Endothelial cell of umbilical vein (primary cell): Measurements from ENCODE around the gene CNTNAP2. TPM values are rescaled to one million over a fixed set of nuclear protein-coding genes. Genes with fewer than 3 reads are reported as not detected.

Source experiments
- BruUV-seq: library from RNA; stranded (reverse); fragments of 400-500 nt; replicated peaks from 2 replicates; lab custom pipeline; 2021; lab: Mats Ljungman, UMichigan
- CTCF ChIA-PET: fragments of 300-600, 350-600 bp; sonication (Branson Sonifier 250); formaldehyde crosslinking; loops from one replicate; lab custom pipeline; 2021; ENCODE audit warnings: antibody characterized with exemption, inconsistent platforms; lab: Charles Lee
- POLR2A ChIA-PET: fragments of 300-600, 350-600 bp; sonication (Branson Sonifier 250); formaldehyde crosslinking; loops from one replicate; lab custom pipeline; 2021; ENCODE audit warnings: antibody characterized with exemption, inconsistent platforms; lab: Charles Lee
- DNase-seq: peaks from one replicate; pipeline ENCODE4 v3.0.0-alpha.2; 2011; ENCODE audit warnings: low read depth, low spot score
- FAIRE-seq: peaks from 2 replicates; lab custom pipeline; 2011; peaks lifted over from hg19 to GRCh38; lab: Jason Lieb, UNC
- H2AFZ ChIP-seq: 2 replicates; pipeline ENCODE4 v1.6.0; 2012; ENCODE audit warnings: low read depth, low read length, control low read depth, inconsistent platforms
- H3K27ac ChIP-seq: 2 replicates; pipeline ENCODE4 v1.5.1; 2011; ENCODE audit warnings: low read depth, mild to moderate bottlenecking, control low read depth, low read length, moderate library complexity; ENCODE audit not compliant: insufficient read depth
- H3K27me3 ChIP-seq, 2 experiments: 2 replicates each; pipeline versions ENCODE4 v1.6.0 to v1.6.1; 2011; ENCODE audit warnings: low read length in 2 of 2, mixed read lengths in 1 of 2; ENCODE audit not compliant: control insufficient read depth in 2 of 2, insufficient read depth in 2 of 2
- H3K36me3 ChIP-seq, 2 experiments: 2 replicates in 1 of 2; 3 replicates in 1 of 2; pipeline ENCODE4 v1.5.1; 2011; ENCODE audit warnings: low read length in 2 of 2, mild to moderate bottlenecking in 1 of 2, moderate library complexity in 1 of 2; ENCODE audit not compliant: control insufficient read depth in 2 of 2, insufficient read depth in 2 of 2; ENCODE audit errors: extremely low read depth in 1 of 2
- H3K4me1 ChIP-seq: 3 replicates; pipeline ENCODE4 v1.5.1; 2011; ENCODE audit warnings: mild to moderate bottlenecking, low read length; ENCODE audit not compliant: control insufficient read depth, insufficient read depth; ENCODE audit errors: extremely low read depth
- H3K4me2 ChIP-seq: 2 replicates; pipeline ENCODE4 v1.6.1; 2011; ENCODE audit warnings: low read length, control low read depth, mixed read lengths; ENCODE audit not compliant: insufficient read depth
- H3K4me3 ChIP-seq, 3 experiments: fragments of 200-600 bp in 1 of 3; sonication (generic), shearing (Covaris generic) in 1 of 3; replicated peaks in 1 of 3; 2 replicates each; pipeline ENCODE4 v1.5.1; 2011 to 2016; ENCODE audit warnings: control low read depth in 3 of 3, low read length in 3 of 3, mild to moderate bottlenecking in 2 of 3, inconsistent platforms in 1 of 3, low read depth in 1 of 3, moderate library complexity in 1 of 3; ENCODE audit not compliant: insufficient read depth in 1 of 3
- H3K79me2 ChIP-seq: 2 replicates; pipeline ENCODE4 v1.6.0; 2012; ENCODE audit warnings: low read length, inconsistent platforms; ENCODE audit not compliant: control insufficient read depth, insufficient read depth
- H3K9ac ChIP-seq: replicated peaks from 2 replicates; pipeline ENCODE3; 2011; ENCODE audit warnings: low read length, control low read depth; ENCODE audit not compliant: insufficient read depth; ENCODE audit errors: extremely low read depth
- H3K9me1 ChIP-seq: replicated peaks from 3 replicates; pipeline ENCODE4 v1.6.0; 2011; ENCODE audit warnings: mild to moderate bottlenecking, low read length; ENCODE audit not compliant: control insufficient read depth, insufficient read depth; ENCODE audit errors: extremely low read depth
- H3K9me3 ChIP-seq: replicated peaks from 2 replicates; pipeline ENCODE4 v1.5.1; 2012; ENCODE audit warnings: low read length, inconsistent platforms; ENCODE audit not compliant: control insufficient read depth, insufficient read depth
- H4K20me1 ChIP-seq: replicated peaks from 2 replicates; pipeline ENCODE3; 2011; ENCODE audit warnings: mild to moderate bottlenecking, low read length; ENCODE audit not compliant: control insufficient read depth, insufficient read depth; ENCODE audit errors: extremely low read depth
- EZH2 ChIP-seq: IDR thresholded peaks from 2 replicates; pipeline ENCODE4 v1.6.1; 2012; ENCODE audit warnings: borderline replicate concordance, low read depth, mild to moderate bottlenecking, moderate library complexity, low read length, inconsistent platforms; ENCODE audit not compliant: severe bottlenecking
- FOS ChIP-seq: IDR thresholded peaks from 2 replicates; pipeline ENCODE4 v1.6.1; 2011; ENCODE audit warnings: mild to moderate bottlenecking, low read length, moderate library complexity, borderline replicate concordance; ENCODE audit not compliant: insufficient read depth
- GATA2 ChIP-seq: IDR thresholded peaks from 2 replicates; pipeline ENCODE4 v1.7.0; 2011; ENCODE audit warnings: low read depth, mild to moderate bottlenecking, moderate library complexity, mixed read lengths, low read length; ENCODE audit not compliant: insufficient read length, insufficient read depth
- JUN ChIP-seq: IDR thresholded peaks from 2 replicates; pipeline ENCODE4 v1.6.1; 2011; ENCODE audit warnings: borderline replicate concordance, low read depth; ENCODE audit not compliant: insufficient read length, insufficient read depth
- MYC ChIP-seq: IDR thresholded peaks from one replicate; pipeline ENCODE4 v1.6.1; 2011; ENCODE audit warnings: mild to moderate bottlenecking, low read depth, low read length
- POLR2A ChIP-seq: IDR thresholded peaks from 2 replicates; pipeline ENCODE4 v1.6.1; 2012; ENCODE audit warnings: low read depth, mild to moderate bottlenecking, control low read depth, low read length
- POLR2AphosphoS5 ChIP-seq: IDR thresholded peaks from 2 replicates; pipeline ENCODE4 v1.6.1; 2012; ENCODE audit warnings: low read depth, mild to moderate bottlenecking, control low read depth, low read length, moderate library complexity; ENCODE audit not compliant: insufficient read depth
- dilution Hi-C: fragments of 300-500 bp; cut with MboI; formaldehyde crosslinking; loops from one replicate; pipeline ENCODE4 v1.15.0; 2019; ENCODE audit warnings: low sequenced_read_pairs; ENCODE audit not compliant: extremely low pct_ligation_motif_present
- intact Hi-C: fragments of 100-400 bp; cut with micrococcal nuclease; formaldehyde crosslinking; loops from one replicate; pipeline ENCODE4 v1.10.0; 2022
- polyA plus RNA-seq, 4 experiments: library from polyadenylated mRNA; depleted of rRNA in 3 of 4; stranded (reverse) in 3 of 4; unstranded in 1 of 4; fragments of >200 nt; gene quantifications; 2 replicates each; pipeline versions ENCODE4 v1.2.1 to v1.2.3, GENCODE V29; 2011 to 2012; ENCODE audit warnings: missing spikeins in 1 of 4
- total RNA-seq: library from RNA; stranded (reverse); gene quantifications from 2 replicates; pipeline ENCODE4 v1.2.3, GENCODE V29; 2021
- TF ChIP-seq, protein P1 (sequence below), 2 donors: IDR thresholded peaks; 1 replicate in 1 of 2; 2 replicates in 1 of 2; pipeline ENCODE4 v1.5.1; 2011; ENCODE audit warnings: low read length in 2 of 2, mild to moderate bottlenecking in 2 of 2, moderate library complexity in 2 of 2, control low read depth in 1 of 2, inconsistent platforms in 1 of 2, low read depth in 1 of 2; ENCODE audit not compliant: insufficient read depth in 1 of 2; ENCODE audit errors: extremely low read depth in 1 of 2
- TF ChIP-seq, protein P2 (sequence below): IDR thresholded peaks from 2 replicates; pipeline ENCODE4 v1.6.1; 2011; ENCODE audit not compliant: insufficient read depth, insufficient read length

Gene CNTNAP2
- total and polyA plus RNA-seq, 2 donors (not counting 3 experiments of a cell fraction or from before 2014, with no cell fraction given), result not detected

DNA sequence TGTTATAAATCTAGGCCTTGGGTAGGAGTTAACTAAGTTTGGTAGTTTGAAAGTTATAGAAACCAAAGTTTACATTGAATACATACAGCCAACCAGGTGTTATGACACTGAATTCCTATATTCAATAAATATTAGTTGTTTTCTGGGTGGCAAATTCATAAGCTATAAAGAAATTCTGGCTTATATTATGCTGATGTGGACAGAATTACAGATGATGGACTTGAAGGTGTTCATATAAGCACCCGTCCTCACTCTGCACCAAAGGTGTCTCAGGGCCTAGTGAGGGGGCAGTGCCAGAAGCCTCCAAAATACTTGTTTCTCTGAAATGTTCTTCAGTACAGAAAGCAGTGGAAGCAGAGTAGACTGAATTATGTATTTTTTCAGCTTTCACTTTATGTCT lies 973.0 kb downstream of the CNTNAP2 start:
- dilution Hi-C loops, result no loop called here

DNA sequence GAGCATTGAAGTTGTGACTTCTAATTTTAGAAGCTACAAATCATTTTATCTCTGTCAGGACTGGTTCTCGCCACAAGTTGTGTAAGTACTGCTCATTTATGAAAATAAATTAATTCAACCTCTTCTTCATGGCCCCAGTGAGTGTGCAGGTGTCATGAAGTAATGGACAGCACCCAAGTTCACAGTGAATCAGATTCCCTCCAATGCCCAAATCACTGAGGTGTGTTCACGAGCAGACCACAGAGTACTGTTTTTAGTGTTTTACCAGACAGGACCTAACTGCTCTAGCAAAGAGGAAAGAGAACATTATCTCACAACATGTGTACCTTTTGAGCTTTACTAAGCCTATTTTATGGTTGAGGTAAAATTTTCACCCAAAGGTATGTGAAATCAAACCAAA lies 980.0 kb downstream of the CNTNAP2 start:
- ChIA-PET POLR2A (no interaction called here), CTCF (no interaction called here)
- Histone ChIP-seq H3K36me3 (no peaks in the 10 kb centered on the region), H3K4me1 (no peaks in the 10 kb centered on the region), H3K4me2 (no peak overlapping the region), H3K27me3 (no peaks in the 10 kb centered on the region), H3K79me2 (no peaks in the 10 kb centered on the region), H3K9ac (no peak overlapping the region), H3K4me3 (no peak overlapping the region), H2AFZ (no peak overlapping the region), H4K20me1 (no peaks in the 10 kb centered on the region), H3K27ac (no peak overlapping the region), H3K9me1 (no peaks in the 10 kb centered on the region), H3K9me3 (peaks cover 2% of the 10 kb centered on the region)
- dilution Hi-C loops (no loop called here), intact Hi-C loops (no loop called here)
- no TSS peak for BruUV-seq
- TF ChIP-seq, protein P1, sequence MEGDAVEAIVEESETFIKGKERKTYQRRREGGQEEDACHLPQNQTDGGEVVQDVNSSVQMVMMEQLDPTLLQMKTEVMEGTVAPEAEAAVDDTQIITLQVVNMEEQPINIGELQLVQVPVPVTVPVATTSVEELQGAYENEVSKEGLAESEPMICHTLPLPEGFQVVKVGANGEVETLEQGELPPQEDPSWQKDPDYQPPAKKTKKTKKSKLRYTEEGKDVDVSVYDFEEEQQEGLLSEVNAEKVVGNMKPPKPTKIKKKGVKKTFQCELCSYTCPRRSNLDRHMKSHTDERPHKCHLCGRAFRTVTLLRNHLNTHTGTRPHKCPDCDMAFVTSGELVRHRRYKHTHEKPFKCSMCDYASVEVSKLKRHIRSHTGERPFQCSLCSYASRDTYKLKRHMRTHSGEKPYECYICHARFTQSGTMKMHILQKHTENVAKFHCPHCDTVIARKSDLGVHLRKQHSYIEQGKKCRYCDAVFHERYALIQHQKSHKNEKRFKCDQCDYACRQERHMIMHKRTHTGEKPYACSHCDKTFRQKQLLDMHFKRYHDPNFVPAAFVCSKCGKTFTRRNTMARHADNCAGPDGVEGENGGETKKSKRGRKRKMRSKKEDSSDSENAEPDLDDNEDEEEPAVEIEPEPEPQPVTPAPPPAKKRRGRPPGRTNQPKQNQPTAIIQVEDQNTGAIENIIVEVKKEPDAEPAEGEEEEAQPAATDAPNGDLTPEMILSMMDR (IDR thresholded peaks at IDR 0.05; ENCODE audit: extremely low read depth in 1 of 2, insufficient read depth in 1 of 2, low read depth in 1 of 2, low read length in 2 of 2), result no peak
- no peak for TF ChIP-seq FOS
- no peak for TF ChIP-seq MYC
- no peak for TF ChIP-seq GATA2
- no peak for TF ChIP-seq EZH2
- TF ChIP-seq POLR2AphosphoS5, result no peak
- TF ChIP-seq, protein P2, sequence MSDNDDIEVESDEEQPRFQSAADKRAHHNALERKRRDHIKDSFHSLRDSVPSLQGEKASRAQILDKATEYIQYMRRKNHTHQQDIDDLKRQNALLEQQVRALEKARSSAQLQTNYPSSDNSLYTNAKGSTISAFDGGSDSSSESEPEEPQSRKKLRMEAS, result no peak
- TF ChIP-seq JUN, result no peak
- no peak for TF ChIP-seq POLR2A
- no peak for DNase-seq
- no peak for FAIRE-seq

More for the DNA sequence above, 973.0 kb downstream of the CNTNAP2 start:
- Histone ChIP-seq H3K4me2 (no peak overlapping the region), H3K4me1 (no peaks in the 10 kb centered on the region), H2AFZ (no peak overlapping the region), H3K9me3 (no peaks in the 10 kb centered on the region), H4K20me1 (no peaks in the 10 kb centered on the region), H3K9me1 (no peaks in the 10 kb centered on the region), H3K4me3 (no peak overlapping the region), H3K79me2 (no peaks in the 10 kb centered on the region), H3K9ac (no peak overlapping the region), H3K27ac (no peak overlapping the region), H3K27me3 (no peaks in the 10 kb centered on the region), H3K36me3 (no peaks in the 10 kb centered on the region)
- no TSS peak for BruUV-seq
- no peak for FAIRE-seq
- no peak for TF ChIP-seq MYC
- CTCF ChIA-PET, result no interaction called here
- intact Hi-C loops, result no loop called here
- POLR2A ChIA-PET, result no interaction called here
- DNase-seq, result no peak
